CD4-positive, alpha-beta T cell (primary cell): ENCODE results near the gene SMURF2. TPM values are rescaled to one million over a fixed set of nuclear protein-coding genes. Genes with fewer than 3 reads are reported as not detected.
A peak's percentile ranks its signal among the peaks of the same experiment; 100 is the strongest.

Experiments used
- ATAC-seq: fragments of 200-7000 bp; cut with Tn5 transposase; one replicate; pipeline ENCODE4 v1.10.0; 2022; ENCODE audit warnings: mild to moderate bottlenecking; ENCODE audit not compliant: poor library complexity
- CTCF ChIA-PET: fragments of 350-600 bp; sonication (Branson Sonifier 250); formaldehyde crosslinking; loops from one replicate; lab custom pipeline; 2021; ENCODE audit warnings: antibody characterized with exemption, inconsistent platforms; lab: Charles Lee
- POLR2A ChIA-PET: fragments of 350-600 bp; sonication (Branson Sonifier 250); formaldehyde crosslinking; loops from one replicate; lab custom pipeline; 2021; ENCODE audit warnings: antibody characterized with exemption, inconsistent platforms; lab: Charles Lee
- DNase-seq, 14 experiments: peaks; one replicate each; pipeline ENCODE4 v3.0.0-alpha.2; 2013 to 2020; ENCODE audit warnings: mixed read lengths in 2 of 14
- H3K27ac ChIP-seq, 2 donors: one replicate each; pipeline versions ENCODE4 v1.5.1 to v1.7.0; 2013; ENCODE audit warnings: low read length in 2 of 2, low read depth in 1 of 2, mild to moderate bottlenecking in 1 of 2
- H3K27me3 ChIP-seq, 2 experiments: 1 replicate in 1 of 2; 2 replicates in 1 of 2; pipeline versions ENCODE4 v1.6.1 to v1.7.0; 2013; ENCODE audit warnings: low read length in 2 of 2, control low read depth in 1 of 2, mild to moderate bottlenecking in 1 of 2, moderate library complexity in 1 of 2; ENCODE audit not compliant: insufficient read depth in 2 of 2, control insufficient read depth in 1 of 2
- H3K36me3 ChIP-seq: one replicate; pipeline ENCODE4 v1.6.1; 2013; ENCODE audit warnings: low read length, control low read depth; ENCODE audit not compliant: insufficient read depth
- H3K4me1 ChIP-seq: one replicate; pipeline ENCODE4 v1.6.1; 2013; ENCODE audit warnings: low read length, control low read depth; ENCODE audit not compliant: insufficient read depth
- H3K4me3 ChIP-seq: one replicate; pipeline ENCODE4 v1.5.1; 2013; ENCODE audit warnings: mild to moderate bottlenecking, low read length, moderate library complexity
- H3K9me3 ChIP-seq, 2 experiments: 1 replicate in 1 of 2; 2 replicates in 1 of 2; pipeline versions ENCODE4 v1.6.1 to v1.7.0; 2013; ENCODE audit warnings: low read length in 2 of 2, mild to moderate bottlenecking in 2 of 2, control low read depth in 1 of 2, moderate library complexity in 1 of 2; ENCODE audit not compliant: control insufficient read depth in 1 of 2, insufficient read depth in 1 of 2
- H3K27ac Mint-ChIP-seq: one replicate; pipeline ENCODE4 v1.8.0; 2020; ENCODE audit warnings: mixed read lengths
- H3K27me3 Mint-ChIP-seq: one replicate; pipeline ENCODE4 v1.8.0; 2021; ENCODE audit warnings: mixed read lengths
- H3K36me3 Mint-ChIP-seq: one replicate; pipeline ENCODE4 v1.8.0; 2021; ENCODE audit warnings: low read depth, mixed read lengths
- H3K4me1 Mint-ChIP-seq: one replicate; pipeline ENCODE4 v1.8.0; 2021; ENCODE audit warnings: low read depth, mixed read lengths
- H3K4me3 Mint-ChIP-seq: one replicate; pipeline ENCODE4 v1.8.0; 2020; ENCODE audit warnings: mild to moderate bottlenecking, mixed read lengths
- H3K9me3 Mint-ChIP-seq: one replicate; pipeline ENCODE4 v1.8.0; 2020; ENCODE audit warnings: mixed read lengths
- intact Hi-C, 2 experiments: fragments of 100-400 bp; cut with DNase I in 1 of 2; cut with micrococcal nuclease in 1 of 2; formaldehyde crosslinking; loops; one replicate each; pipeline versions ENCODE4 v1.15.1 to v1.9.0; 2023 to 2025; cut with DNase I, micrococcal nuclease
- total RNA-seq, 174 experiments: library from RNA in 2 of 174; stranded (reverse) in 2 of 174; gene quantifications; one replicate each; pipeline ENCODE4 v1.2.3 and lab custom pipeline; 2021 to 2026
- TF ChIP-seq, protein P1 (sequence below): fragments of 200-600 bp; IDR thresholded peaks from one replicate; pipeline ENCODE4 v1.8.0; 2022; ENCODE audit warnings: antibody characterized with exemption, mild to moderate bottlenecking

SMURF2 gene
- total RNA-seq, 2 experiments from 2014 or later: 28.0 to 29.7 TPM

DNA sequence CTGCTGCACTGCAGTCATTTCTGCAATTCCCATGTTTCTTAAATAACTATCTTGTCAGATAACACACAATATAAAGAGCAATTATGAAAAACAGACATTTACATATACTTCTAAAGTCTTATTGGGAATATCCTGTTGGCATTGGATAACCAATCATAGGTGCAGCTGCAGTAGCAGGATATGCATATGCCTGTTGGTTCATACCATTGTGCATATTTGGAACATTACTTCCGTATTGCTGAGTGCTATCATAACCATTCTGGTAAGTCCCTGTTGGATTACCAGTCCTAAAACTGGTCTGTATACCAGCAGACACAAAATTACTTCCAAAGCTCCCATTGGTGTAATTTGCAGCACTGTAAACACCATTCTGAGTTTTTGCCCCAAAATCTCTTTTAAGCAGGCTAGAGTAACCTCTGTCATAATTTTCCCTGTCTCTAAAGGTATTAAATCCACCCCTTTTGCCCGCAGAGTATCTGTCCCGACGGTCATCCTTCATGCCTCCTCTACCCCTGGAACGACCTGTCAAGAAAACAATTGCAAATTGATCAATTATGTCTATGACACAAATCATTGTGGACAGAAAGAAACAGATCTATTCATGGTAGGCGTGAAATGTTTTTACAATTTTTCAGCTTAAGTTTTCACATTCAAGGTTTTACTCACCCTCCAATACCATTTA, 162.2 kb downstream of the SMURF2 start:
- Mint-ChIP-seq H3K4me3 (peak overlapping the region; percentile 6), H3K27me3 (no peaks in the 10 kb centered on the region), H3K27ac (peak overlapping the region; percentile 99), H3K4me1 (peaks cover 92% of the 10 kb centered on the region), H3K36me3 (peaks cover 91% of the 10 kb centered on the region), H3K9me3 (no peaks in the 10 kb centered on the region)
- Histone ChIP-seq H3K9me3 (no peaks in the 10 kb centered on the region), H3K27me3 (no peaks in the 10 kb centered on the region), H3K4me1 (peaks cover 48% of the 10 kb centered on the region), H3K27ac (no peak overlapping the region), H3K36me3 (peaks cover 72% of the 10 kb centered on the region), H3K4me3 (no peak overlapping the region)
- DNase-seq (peak in 2 of 14 experiments; percentile 37 to 43), ATAC-seq (no peak)
- ChIA-PET POLR2A (interaction anchor here (0.9 to 10.7 kb wide), 4 partner anchors 5 to 152 kb away, joined by 3 to 453 read pairs (median 4); partner anchors contain the start of genes CEP95 and DDX5), CTCF (interaction anchor here (0.6 kb wide), 1 partner anchor 60 kb away, joined by 3 read pairs; no protein-coding TSS in a partner anchor)
- intact Hi-C loops: loop anchor here (5.0 to 10.0 kb wide), 5 partner anchors 178 to 725 kb away; partner anchors contain the start of genes CCDC47 (in 1 of the 2), DDX42 (in 1 of the 2), ICAM2 (in 1 of the 2) and TEX2 (in 1 of the 2)
- TF ChIP-seq, protein P1, sequence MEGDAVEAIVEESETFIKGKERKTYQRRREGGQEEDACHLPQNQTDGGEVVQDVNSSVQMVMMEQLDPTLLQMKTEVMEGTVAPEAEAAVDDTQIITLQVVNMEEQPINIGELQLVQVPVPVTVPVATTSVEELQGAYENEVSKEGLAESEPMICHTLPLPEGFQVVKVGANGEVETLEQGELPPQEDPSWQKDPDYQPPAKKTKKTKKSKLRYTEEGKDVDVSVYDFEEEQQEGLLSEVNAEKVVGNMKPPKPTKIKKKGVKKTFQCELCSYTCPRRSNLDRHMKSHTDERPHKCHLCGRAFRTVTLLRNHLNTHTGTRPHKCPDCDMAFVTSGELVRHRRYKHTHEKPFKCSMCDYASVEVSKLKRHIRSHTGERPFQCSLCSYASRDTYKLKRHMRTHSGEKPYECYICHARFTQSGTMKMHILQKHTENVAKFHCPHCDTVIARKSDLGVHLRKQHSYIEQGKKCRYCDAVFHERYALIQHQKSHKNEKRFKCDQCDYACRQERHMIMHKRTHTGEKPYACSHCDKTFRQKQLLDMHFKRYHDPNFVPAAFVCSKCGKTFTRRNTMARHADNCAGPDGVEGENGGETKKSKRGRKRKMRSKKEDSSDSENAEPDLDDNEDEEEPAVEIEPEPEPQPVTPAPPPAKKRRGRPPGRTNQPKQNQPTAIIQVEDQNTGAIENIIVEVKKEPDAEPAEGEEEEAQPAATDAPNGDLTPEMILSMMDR: no peak

DNA sequence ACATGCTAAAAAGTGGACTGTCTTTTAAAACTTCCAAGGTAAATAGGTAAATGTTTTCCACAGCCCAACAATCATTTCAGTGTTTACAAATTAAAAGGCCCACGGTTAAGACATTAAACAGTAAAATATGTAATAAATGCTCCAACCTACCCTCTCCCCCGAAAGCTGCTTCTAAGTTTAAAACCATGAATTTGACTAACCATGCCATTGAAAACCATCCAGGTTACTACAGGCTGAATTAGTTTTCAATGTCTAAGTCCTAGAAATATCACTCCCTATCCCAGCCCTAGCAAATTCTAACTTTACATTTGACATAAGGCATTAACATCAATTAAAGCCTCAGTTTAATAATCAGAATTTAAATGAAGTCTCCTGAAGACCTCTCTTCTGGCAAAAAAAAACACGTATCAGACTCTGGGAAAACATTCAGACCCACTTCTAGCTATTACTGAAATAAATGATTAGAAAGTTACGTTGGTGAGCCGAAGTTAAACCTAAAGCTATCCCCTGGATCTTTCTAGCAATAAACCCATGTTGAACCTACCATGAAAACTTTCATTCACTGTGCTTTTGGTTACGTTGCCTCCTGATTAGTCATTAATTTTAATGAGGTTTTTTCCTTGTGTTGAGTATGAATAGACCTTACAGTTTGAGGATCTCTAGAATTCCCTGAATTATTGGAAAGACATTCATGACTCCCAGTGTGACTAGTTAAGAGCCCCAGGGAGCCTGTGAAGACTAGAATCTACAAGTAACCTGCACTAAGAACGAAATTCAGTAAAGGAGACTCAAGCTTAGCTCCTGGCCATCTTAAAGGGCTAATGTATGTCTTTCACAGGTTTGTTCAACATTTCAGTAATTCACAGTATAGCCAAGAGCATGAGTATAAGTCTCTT, 163.6 kb downstream of the SMURF2 start:
- CTCF ChIA-PET: interaction anchor here (1.2 to 3.8 kb wide), 2 partner anchors 8 to 80 kb away, joined by 3 to 40 read pairs; partner anchors contain the start of genes CEP95 and DDX5

More for the DNA sequence above, 163.6 kb downstream of the SMURF2 start:
- peak in 2 of 14 experiments; percentile 29 to 37 for DNase-seq
- no peak for ATAC-seq
- Histone ChIP-seq H3K36me3 (peaks cover 59% of the 10 kb centered on the region), H3K27ac (no peak overlapping the region), H3K9me3 (no peaks in the 10 kb centered on the region), H3K4me3 (no peak overlapping the region), H3K27me3 (no peaks in the 10 kb centered on the region), H3K4me1 (peaks cover 43% of the 10 kb centered on the region)
- Mint-ChIP-seq H3K4me1 (peaks cover 92% of the 10 kb centered on the region), H3K27me3 (no peaks in the 10 kb centered on the region), H3K9me3 (no peaks in the 10 kb centered on the region), H3K4me3 (peak overlapping the region; percentile 100), H3K36me3 (peaks cover 87% of the 10 kb centered on the region), H3K27ac (peak overlapping the region; percentile 99)
- TF ChIP-seq, protein P1: no peak
- POLR2A ChIA-PET: interaction anchor here (0.7 to 10.7 kb wide), 7 partner anchors 6 to 353 kb away, joined by 3 to 453 read pairs (median 5); partner anchors contain the start of genes CEP95 and DDX5
- intact Hi-C loops: loop anchor here (5.0 to 10.0 kb wide), 3 partner anchors 176 to 724 kb away; partner anchors contain the start of genes CCDC47 (in 1 of the 2), DDX42 (in 1 of the 2) and TEX2 (in 1 of the 2)
